Measurements from ENCODE around the gene MT3.

Gene MT3

DNA sequence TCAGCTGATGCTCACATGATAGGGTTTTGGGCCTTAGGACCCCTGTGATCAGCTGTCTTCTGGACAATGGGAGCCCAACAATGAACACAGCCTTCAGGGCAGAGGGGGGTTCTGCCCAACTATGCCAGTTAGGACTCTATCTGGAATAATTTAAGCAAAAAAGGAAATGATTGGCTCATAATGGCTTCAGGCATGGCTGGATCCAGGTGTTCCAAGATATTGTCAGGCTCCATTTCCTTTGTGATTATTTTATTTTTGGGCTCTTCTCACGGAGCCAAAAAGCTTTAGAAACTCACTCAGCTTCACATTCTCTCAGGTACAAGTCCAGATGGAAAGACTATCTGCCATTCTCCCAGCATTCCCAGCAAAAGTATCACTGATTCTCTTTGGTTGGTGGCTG is 16.1 kb downstream of the MT3 start:
- no peak for DNase-seq (ENCODE audit: low spot score)
- in situ Hi-C loops (cut with MboI; ENCODE audit: low sequenced_read_pairs, unreplicated experiment), result no loop called here
- TF ChIP-seq, protein P1, sequence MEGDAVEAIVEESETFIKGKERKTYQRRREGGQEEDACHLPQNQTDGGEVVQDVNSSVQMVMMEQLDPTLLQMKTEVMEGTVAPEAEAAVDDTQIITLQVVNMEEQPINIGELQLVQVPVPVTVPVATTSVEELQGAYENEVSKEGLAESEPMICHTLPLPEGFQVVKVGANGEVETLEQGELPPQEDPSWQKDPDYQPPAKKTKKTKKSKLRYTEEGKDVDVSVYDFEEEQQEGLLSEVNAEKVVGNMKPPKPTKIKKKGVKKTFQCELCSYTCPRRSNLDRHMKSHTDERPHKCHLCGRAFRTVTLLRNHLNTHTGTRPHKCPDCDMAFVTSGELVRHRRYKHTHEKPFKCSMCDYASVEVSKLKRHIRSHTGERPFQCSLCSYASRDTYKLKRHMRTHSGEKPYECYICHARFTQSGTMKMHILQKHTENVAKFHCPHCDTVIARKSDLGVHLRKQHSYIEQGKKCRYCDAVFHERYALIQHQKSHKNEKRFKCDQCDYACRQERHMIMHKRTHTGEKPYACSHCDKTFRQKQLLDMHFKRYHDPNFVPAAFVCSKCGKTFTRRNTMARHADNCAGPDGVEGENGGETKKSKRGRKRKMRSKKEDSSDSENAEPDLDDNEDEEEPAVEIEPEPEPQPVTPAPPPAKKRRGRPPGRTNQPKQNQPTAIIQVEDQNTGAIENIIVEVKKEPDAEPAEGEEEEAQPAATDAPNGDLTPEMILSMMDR (IDR thresholded peaks at IDR 0.05; ENCODE audit: borderline replicate concordance, control extremely low read depth, extremely low read depth, insufficient read depth, missing control alignments), result no peak

DNA sequence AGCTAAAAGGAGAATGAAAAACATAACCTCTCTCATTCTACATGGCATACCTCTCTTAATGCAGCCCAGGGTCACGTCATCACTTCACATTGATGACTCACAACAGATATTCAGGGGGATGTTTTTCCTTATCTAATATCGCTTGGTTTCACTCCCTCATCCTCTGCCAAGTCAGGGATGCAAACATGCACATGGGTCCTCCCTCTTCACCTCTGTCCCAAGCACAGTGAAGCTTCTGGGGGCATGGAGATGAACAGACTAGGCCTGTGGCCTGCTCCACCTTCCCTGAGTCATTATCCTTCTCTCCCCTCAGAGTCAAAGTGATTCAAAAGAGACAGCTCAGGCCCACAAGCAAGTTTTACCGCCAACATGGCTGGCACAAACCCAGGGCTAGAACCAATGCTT is 16.7 kb downstream of the MT3 start:
- TF ChIP-seq, protein P1 (IDR thresholded peaks at IDR 0.05; ENCODE audit: borderline replicate concordance, control extremely low read depth, extremely low read depth, insufficient read depth, missing control alignments), result no peak
- no peak for DNase-seq (ENCODE audit: low spot score)
- in situ Hi-C loops (cut with MboI; ENCODE audit: low sequenced_read_pairs, unreplicated experiment), result no loop called here

DNA sequence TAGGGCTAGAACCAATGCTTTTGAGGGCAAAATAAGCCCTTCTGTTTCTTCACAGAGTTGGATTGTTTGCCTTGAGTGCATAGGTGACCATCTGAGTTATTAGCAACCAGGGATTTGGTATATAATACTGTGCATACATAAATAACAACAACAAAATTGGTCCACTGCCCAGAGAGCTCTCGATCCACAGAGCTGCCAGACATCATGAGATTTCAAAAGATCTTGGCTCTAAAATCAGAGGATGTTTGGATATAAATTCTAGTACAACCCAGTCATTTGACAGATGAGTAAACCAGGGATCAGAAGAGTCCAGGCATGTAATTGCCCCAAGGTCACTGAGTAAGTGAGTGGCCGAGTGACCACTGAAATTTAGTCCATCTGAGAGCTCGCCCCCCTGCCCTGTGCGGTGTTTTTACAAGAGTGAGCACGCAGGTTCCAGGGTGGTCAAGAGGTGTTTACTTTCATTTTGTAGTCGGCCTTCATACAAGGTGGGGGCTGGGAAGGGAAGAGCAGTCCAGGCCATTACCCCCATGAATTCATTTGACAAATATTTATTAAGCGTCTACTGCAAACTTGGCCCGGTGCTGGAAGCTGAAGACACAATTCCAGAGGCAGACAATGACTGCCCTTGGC is 17.3 kb downstream of the MT3 start:
- DNase-seq (ENCODE audit: low spot score), result no peak
- TF ChIP-seq, protein P1 (IDR thresholded peaks at IDR 0.05; ENCODE audit: borderline replicate concordance, control extremely low read depth, extremely low read depth, insufficient read depth, missing control alignments), result no peak
- in situ Hi-C loops (cut with MboI; ENCODE audit: low sequenced_read_pairs, unreplicated experiment), result no loop called here

DNA sequence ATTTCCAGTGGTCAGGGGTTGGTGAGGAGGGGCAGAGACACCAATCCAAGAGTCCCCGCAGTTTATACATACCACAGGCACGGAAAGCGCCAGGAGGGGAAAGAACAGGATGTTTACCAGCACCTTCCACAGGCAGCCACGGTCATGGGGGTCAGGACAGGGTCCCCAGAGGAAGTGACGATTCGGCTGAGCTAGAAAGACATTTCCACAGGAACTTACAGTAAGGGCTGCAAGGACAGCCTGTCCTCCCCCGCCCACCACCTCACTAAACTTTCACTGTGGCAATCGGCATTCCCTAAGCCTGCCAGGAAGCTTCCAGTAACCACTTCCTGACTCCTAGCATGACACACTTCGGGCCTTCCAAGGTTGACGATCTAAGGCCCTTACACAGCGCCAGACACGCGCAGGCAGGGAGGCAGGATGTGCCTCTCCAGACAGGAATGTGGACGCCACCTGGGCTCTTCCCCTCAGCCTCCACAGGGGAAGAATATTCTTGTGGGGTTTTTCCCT is 17.8 kb downstream of the MT3 start:
- no peak for DNase-seq (ENCODE audit: low spot score)
- in situ Hi-C loops (cut with MboI; ENCODE audit: low sequenced_read_pairs, unreplicated experiment), result no loop called here

DNA sequence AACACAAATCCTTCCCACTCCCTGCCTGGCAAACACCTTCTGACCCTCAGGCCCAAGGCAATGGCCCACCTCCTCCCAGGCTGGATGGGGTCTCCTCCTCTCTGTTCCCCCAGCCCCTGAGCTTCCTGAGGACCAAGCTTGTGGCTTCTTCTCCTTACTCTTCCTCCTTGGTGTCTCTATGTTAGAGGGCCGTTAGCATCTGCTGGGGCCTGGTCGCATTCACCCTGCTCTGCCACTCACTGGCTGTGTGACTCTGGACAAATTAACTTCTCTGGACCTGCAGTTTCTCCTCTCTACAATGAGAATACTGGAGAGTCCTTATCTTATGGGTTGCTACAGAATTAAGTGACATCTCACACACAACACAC is 18.3 kb downstream of the MT3 start:
- TF ChIP-seq, protein P1 (IDR thresholded peaks at IDR 0.05; ENCODE audit: borderline replicate concordance, control extremely low read depth, extremely low read depth, insufficient read depth, missing control alignments), result no peak
- no peak for DNase-seq (ENCODE audit: low spot score)
- in situ Hi-C loops (cut with MboI; ENCODE audit: low sequenced_read_pairs, unreplicated experiment), result no loop called here

More for the DNA sequence above, 17.8 kb downstream of the MT3 start:
- TF ChIP-seq, protein P1 (IDR thresholded peaks at IDR 0.05; ENCODE audit: borderline replicate concordance, control extremely low read depth, extremely low read depth, insufficient read depth, missing control alignments), result no peak

DNA sequence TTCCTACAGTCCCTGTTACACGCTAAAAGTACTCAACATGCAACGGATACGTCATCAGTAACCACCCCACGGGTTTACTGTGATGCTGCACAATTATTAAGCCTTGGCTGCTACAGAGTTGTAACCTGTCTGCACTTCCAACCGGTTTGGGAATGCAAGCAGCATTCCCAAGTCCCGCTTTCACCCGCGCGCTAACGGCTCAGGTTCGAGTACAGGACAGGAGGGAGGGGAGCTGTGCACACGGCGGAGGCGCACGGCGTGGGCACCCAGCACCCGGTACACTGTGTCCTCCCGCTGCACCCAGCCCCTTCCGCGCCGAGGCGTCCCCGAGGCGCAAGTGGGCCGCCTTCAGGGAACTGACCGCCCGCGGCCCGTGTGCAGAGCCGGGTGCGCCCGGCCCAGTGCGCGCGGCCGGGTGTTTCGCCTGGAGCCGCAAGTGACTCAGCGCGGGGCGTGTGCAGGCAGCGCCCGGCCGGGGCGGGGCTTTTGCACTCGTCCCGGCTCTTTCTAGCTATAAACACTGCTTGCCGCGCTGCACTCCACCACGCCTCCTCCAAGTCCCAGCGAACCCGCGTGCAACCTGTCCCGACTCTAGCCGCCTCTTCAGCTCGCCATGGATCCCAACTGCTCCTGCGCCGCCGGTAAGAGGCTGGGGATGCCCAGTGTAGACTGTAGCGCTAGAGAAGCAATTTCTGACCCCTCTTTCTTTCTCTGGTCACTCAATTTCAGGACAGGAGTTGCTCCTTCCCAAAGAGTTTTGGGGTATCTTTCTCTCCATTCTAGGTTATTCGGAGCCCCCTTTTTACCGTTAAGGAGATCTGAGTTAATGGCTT is 18.9 kb downstream of the MT3 start, which contains the start of gene MT2A:
TSS of gene MT2A (plus strand) at position 542 of the 833 bp plus-strand sequence. CDS start at position 614, 72 bp downstream.
- TF ChIP-seq, protein P1 (IDR thresholded peaks at IDR 0.05; ENCODE audit: borderline replicate concordance, control extremely low read depth, extremely low read depth, insufficient read depth, missing control alignments), result no peak
- in situ Hi-C loops (cut with MboI; ENCODE audit: low sequenced_read_pairs, unreplicated experiment), result no loop called here
- DNase-seq (ENCODE audit: low spot score), result peak; percentile 96

Data from GM13976 (cell line).